PC-3 (cell line): ENCODE measurements around the gene ALG5. TPM values are rescaled to one million over a fixed set of nuclear protein-coding genes. Genes with fewer than 3 reads are reported as not detected.

Experiments used
- ATAC-seq: fragments of 200-7000 bp; cut with Tn5 transposase; 2 replicates; pipeline ENCODE4 v1.9.1; 2020; ENCODE audit warnings: mild to moderate bottlenecking, moderate library complexity
- BruUV-seq: library from RNA; stranded (reverse); fragments of 400-500 nt; replicated peaks from 2 replicates; lab custom pipeline; 2021; lab: Mats Ljungman, UMichigan
- CTCF ChIA-PET: fragments of 300-600 bp; sonication (Branson Sonifier 250); formaldehyde crosslinking; loops from one replicate; lab custom pipeline; 2022; ENCODE audit warnings: antibody characterized with exemption; lab: Charles Lee
- POLR2A ChIA-PET: fragments of 300-600 bp; sonication (Branson Sonifier 250); formaldehyde crosslinking; loops from one replicate; lab custom pipeline; 2022; ENCODE audit warnings: antibody characterized with exemption; ENCODE audit not compliant: unreplicated experiment; lab: Charles Lee
- DNase-seq: peaks from one replicate; pipeline ENCODE4 v3.0.0-alpha.2; 2015
- H2AFZ ChIP-seq: fragments of 300-600 bp; sonication (generic); 2 replicates; pipeline ENCODE4 v1.6.0; 2016; ENCODE audit warnings: antibody characterized with exemption, low read length
- H3F3A ChIP-seq: fragments of 300-600 bp; sonication (generic); one replicate; pipeline ENCODE4 v1.6.0; 2017; ENCODE audit warnings: antibody characterized with exemption, low read length, control low read depth, mild to moderate bottlenecking; ENCODE audit not compliant: unreplicated experiment
- H3K27ac ChIP-seq: fragments of 300-600 bp; sonication (generic); 2 replicates; pipeline ENCODE4 v1.5.1; 2016; ENCODE audit warnings: mild to moderate bottlenecking, low read length
- H3K27me3 ChIP-seq: fragments of 300-600 bp; sonication (generic); 2 replicates; pipeline ENCODE4 v1.6.1; 2016; ENCODE audit warnings: low read length, mixed read lengths
- H3K36me3 ChIP-seq: fragments of 300-600 bp; sonication (generic); 2 replicates; pipeline ENCODE4 v1.6.1; 2016; ENCODE audit warnings: low read depth, mixed run types, low read length, mixed read lengths
- H3K4me1 ChIP-seq: fragments of 300-600 bp; sonication (generic); 2 replicates; pipeline ENCODE4 v1.5.1; 2016; ENCODE audit warnings: low read length; ENCODE audit not compliant: insufficient read depth
- H3K4me2 ChIP-seq: fragments of 300-600 bp; sonication (generic); 2 replicates; pipeline ENCODE4 v1.6.0; 2016; ENCODE audit warnings: low read length
- H3K4me3 ChIP-seq: fragments of 300-600 bp; sonication (generic); 2 replicates; pipeline ENCODE4 v1.5.1; 2016; ENCODE audit warnings: mild to moderate bottlenecking, low read length, mixed read lengths
- H3K79me2 ChIP-seq: fragments of 300-600 bp; sonication (generic); 2 replicates; pipeline ENCODE4 v1.6.1; 2017; ENCODE audit warnings: low read length, mixed read lengths
- H3K9ac ChIP-seq: fragments of 300-600 bp; sonication (generic); 2 replicates; pipeline ENCODE4 v1.6.0; 2016; ENCODE audit warnings: mild to moderate bottlenecking, low read length
- H3K9me2 ChIP-seq: fragments of 300-600 bp; sonication (generic); replicated peaks from 2 replicates; pipeline ENCODE4 v1.6.1; 2016; ENCODE audit warnings: mixed run types, low read length, mixed read lengths
- H3K9me3 ChIP-seq: fragments of 300-600 bp; sonication (generic); 2 replicates; pipeline ENCODE4 v1.6.1; 2016; ENCODE audit warnings: low read length, mixed read lengths
- H4K20me1 ChIP-seq: fragments of 300-600 bp; sonication (generic); 2 replicates; pipeline ENCODE4 v1.6.1; 2016; ENCODE audit warnings: low read length, mixed read lengths
- CTCF ChIP-seq: fragments of 300-600 bp; sonication (generic); conservative IDR thresholded peaks from 2 replicates; pipeline ENCODE4 v1.5.1; 2017; ENCODE audit warnings: antibody characterized with exemption, low read depth, mild to moderate bottlenecking, low read length
- EZH2 ChIP-seq: fragments of 300-600 bp; sonication (generic); IDR thresholded peaks from one replicate; pipeline ENCODE4 v1.6.1; 2017; ENCODE audit warnings: antibody characterized with exemption, mild to moderate bottlenecking, low read length; ENCODE audit not compliant: unreplicated experiment
- EZH2phosphoT487 ChIP-seq: fragments of 300-600 bp; sonication (generic); IDR thresholded peaks from 2 replicates; pipeline ENCODE4 v1.6.1; 2018; ENCODE audit warnings: mild to moderate bottlenecking, antibody characterized with exemption, low read length, borderline replicate concordance
- intact Hi-C: fragments of 100-400 bp; cut with micrococcal nuclease; formaldehyde crosslinking; loops from 2 replicates; pipeline ENCODE4 v1.9.0; 2023
- total RNA-seq: library from RNA; depleted of rRNA; stranded (reverse); fragments of >200 nt; gene quantifications from 2 replicates; pipeline ENCODE4 v1.2.3, GENCODE V29; 2014

The ALG5 gene
- total RNA-seq, 1 experiment from 2014 or later: 19.7 TPM

DNA sequence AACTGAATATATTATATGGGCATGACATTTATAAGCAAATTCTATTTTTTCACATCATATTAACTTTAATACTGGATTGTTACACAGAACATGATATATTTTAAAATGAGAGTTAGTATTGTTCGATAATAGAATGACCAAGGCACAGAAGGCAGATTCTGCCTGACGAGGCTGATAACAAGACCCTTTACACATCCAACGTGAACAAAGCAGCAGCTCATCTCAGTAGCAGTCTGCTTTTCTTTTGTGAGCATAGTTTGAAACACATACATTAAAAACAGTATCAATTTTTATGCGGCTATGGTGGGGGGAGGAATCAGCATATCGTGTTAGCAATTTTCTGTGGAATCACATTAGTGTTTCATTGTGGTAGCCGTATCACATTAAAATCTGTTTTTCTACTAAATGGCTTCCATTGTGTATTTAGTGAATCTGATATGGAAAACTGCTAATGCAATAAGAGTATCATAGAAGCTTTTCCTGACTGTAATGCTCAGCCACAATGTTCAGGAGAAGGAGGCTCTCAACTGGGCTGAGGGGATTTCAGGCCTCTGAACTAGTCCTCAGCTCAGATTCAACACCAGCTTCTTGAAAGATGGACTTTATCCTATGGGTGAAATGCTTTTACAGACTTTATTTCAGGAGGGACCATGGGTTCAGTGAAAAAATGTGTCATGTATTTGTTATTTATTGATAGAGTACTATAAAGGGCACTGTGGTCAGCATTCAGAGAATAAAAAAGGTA lies 83.1 kb downstream of the ALG5 start:
- no peaks in the 10 kb centered on the region for H3K79me2 ChIP-seq
- no peak overlapping the region for H3K4me2 ChIP-seq
- no peak overlapping the region for H3K9ac ChIP-seq
- no peaks in the 10 kb centered on the region for H3K9me2 ChIP-seq
- H3K4me3 ChIP-seq: no peak overlapping the region
- CTCF ChIA-PET: no interaction called here
- H3K4me1 ChIP-seq: peaks cover 9% of the 10 kb centered on the region
- H4K20me1 ChIP-seq: no peaks in the 10 kb centered on the region
- H3F3A ChIP-seq: no peaks in the 10 kb centered on the region
- no peaks in the 10 kb centered on the region for H3K36me3 ChIP-seq
- H3K27me3 ChIP-seq: no peaks in the 10 kb centered on the region; the same call in 1 of the 2 replicates
- intact Hi-C loops: no loop called here
- H3K9me3 ChIP-seq: no peaks in the 10 kb centered on the region
- no peak overlapping the region for H2AFZ ChIP-seq
- TF ChIP-seq CTCF: no peak
- TF ChIP-seq EZH2: no peak
- TF ChIP-seq EZH2phosphoT487: no peak
- ATAC-seq (no peak), DNase-seq (no peak)
- POLR2A ChIA-PET: no interaction called here
- H3K27ac ChIP-seq: no peak overlapping the region
- BruUV-seq: no TSS peak

DNA sequence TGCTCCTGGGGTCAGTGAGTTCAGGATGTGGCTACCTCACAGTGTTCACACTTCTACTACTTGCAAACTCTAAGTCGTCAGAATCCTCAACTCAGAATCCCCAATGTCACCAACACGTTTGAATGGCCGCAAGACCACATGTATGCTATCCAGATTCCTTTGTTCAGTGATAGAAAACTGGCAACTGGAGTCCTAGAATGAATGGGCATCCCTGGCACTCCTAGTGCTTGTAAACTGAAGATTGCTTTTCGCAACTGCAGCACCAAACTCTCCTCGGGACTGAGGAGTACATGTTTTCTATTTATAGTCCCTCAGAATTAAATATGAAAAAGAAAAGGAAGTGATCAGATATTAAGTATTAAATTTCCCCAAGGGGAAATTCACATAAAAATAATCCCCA lies 84.0 kb downstream of the ALG5 start:
- BruUV-seq: no TSS peak

More for the DNA sequence above, 84.0 kb downstream of the ALG5 start:
- ChIA-PET POLR2A (no interaction called here), CTCF (no interaction called here)
- H3K4me3 ChIP-seq: no peak overlapping the region
- no peaks in the 10 kb centered on the region for H3K9me2 ChIP-seq
- no peak for TF ChIP-seq CTCF
- TF ChIP-seq EZH2: no peak
- no peak for TF ChIP-seq EZH2phosphoT487
- H3K79me2 ChIP-seq: no peaks in the 10 kb centered on the region
- no peak for DNase-seq
- H2AFZ ChIP-seq: no peak overlapping the region
- H3K9me3 ChIP-seq: no peaks in the 10 kb centered on the region
- H3K4me2 ChIP-seq: no peak overlapping the region
- no peak overlapping the region for H3K27ac ChIP-seq
- no peak for ATAC-seq
- no peaks in the 10 kb centered on the region for H3K36me3 ChIP-seq
- H3K27me3 ChIP-seq: no peaks in the 10 kb centered on the region; the same call in 1 of the 2 replicates
- peaks cover 9% of the 10 kb centered on the region for H3K4me1 ChIP-seq
- no peaks in the 10 kb centered on the region for H3F3A ChIP-seq
- H3K9ac ChIP-seq: no peak overlapping the region
- intact Hi-C loops: no loop called here
- no peaks in the 10 kb centered on the region for H4K20me1 ChIP-seq
